NCI-H1105 (cell line): Measurements from ENCODE around the gene GCH1.

Experiments used
- DNase-seq: peaks from one replicate; lab custom pipeline; 2025; lab: John Stamatoyannopoulos, UW

GCH1 gene

DNA sequence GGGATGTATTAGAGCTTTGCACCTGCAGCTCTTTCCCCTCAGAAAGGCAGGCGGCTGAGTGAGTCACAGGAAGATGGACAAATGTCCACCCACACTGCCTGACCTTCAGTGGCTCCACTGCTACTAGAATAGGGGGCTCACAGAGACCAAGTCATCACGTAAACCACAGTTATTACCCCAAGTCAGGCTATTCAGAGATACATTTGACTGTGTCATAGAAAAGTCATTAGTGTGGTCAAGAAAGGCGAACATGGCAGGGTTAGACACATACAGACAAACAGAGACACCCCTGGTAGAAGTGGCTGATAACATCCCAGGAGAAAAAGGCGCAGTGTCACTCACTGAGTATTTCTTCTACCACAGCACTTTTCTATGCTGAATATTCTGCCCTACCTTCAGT lies 36.0 kb downstream of the GCH1 start:
- DNase-seq: no peak

DNA sequence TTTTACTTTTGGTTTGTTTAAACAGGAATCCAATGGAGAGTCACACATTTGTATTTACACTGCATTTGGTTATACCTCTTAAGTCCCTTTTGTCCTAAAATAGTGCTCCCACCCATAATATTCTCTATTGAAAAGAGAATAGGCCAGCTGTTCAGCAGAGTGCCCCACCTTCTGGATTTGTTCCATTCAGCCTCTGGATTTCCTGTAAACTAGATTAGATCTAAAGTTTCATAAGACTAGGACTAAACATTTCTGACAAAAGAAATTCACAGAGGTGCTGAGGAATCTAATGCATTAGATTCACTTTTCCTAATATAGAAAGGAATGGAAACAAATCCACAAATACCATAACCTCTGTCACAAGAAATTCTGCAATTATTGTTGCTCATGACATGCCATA lies 38.1 kb downstream of the GCH1 start:
- no peak for DNase-seq

DNA sequence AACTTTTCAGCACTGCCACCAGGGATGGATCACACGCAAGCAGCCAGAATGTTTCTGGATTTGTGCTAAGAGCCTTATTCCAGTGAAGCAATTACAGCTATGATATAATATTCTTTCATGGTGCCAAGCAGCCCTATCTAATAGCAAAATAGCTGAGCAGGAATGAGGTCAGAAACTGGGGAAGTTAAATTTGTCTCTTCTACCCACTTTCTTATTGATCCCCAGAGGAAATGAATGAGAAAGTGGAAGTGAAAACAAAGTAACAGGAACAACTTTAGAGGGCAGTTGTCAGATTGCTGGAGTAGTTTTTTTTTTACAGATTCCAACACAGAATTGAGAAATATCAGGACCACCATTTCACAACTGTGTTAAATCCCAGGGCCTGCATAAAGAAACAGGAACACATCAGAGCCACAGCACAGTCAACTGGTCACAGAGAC lies 44.8 kb downstream of the GCH1 start:
- DNase-seq: no peak

DNA sequence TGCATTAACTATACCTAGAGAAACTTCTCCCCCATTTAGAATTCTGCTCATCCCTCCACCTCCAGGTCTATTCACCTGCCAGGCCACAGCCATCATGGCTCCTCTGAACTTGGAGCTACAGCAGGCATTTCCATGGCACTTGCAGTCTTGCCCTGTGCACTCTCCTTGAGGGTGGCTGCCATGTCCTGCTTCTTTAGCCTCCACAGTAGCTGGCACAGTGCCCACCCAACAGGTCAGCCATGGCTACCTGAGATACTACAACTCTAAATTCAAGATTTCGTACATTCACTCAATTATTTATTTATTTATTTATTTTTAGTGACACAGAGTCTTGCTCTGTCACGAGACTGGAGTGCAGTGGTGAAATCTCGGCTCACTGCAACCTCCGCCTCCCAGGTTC lies 46.5 kb downstream of the GCH1 start:
- no peak for DNase-seq

DNA sequence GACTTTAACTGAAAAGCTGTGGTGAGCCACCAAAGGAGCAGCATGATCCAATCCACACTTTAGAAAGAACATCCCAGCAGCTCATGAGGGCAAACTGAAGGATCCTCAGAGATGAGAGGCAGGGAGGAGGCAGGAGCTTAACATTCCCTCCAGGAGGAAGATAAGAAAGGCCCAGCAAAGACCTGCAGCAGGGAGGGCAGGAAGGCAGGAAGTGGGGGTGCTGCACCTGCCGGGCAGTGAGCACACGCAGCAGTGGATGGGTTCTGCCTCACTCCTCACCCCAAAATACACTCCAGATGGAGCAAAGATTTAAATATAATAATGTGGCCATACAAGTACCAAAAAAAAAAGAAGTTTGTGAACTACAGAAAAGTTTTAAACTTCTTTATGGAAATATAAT lies 48.4 kb downstream of the GCH1 start:
- DNase-seq: no peak

DNA sequence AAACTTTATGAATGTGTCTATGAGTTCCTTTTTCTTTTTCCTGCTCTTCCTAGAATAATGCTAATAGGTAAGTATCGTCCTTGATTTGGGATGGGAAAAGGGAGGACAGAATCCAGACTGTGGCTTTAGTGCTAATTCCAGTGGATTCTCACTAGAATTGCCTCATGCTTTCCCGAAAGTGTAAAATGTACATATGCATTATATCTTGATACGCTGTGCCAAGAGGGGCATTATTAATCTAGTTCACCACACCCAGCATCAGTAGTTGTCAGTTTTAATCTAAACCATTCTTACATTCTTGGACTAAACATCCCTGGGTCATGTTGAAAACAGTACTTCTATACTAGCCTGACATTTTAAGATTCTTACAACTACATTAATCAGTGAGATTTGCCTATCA lies 49.3 kb downstream of the GCH1 start:
- DNase-seq: no peak

DNA sequence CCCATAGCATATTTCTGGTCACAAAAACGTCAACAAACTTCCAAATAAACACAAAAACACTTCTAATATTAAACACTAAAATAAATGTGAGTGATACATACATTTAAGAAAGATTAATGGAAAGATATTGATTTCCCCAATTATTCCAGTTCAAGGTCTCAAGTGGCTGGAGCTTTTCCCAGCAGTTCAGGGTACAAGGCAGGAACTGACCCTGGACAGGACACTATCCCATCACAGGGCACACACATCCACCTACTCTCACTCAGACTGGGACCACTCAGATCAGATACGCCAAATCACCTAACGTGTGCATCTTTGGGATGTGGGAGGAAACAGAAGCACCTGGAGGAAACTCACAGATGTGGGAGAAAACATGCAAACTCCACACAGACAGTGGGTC lies 50.4 kb downstream of the GCH1 start:
- no peak for DNase-seq

DNA sequence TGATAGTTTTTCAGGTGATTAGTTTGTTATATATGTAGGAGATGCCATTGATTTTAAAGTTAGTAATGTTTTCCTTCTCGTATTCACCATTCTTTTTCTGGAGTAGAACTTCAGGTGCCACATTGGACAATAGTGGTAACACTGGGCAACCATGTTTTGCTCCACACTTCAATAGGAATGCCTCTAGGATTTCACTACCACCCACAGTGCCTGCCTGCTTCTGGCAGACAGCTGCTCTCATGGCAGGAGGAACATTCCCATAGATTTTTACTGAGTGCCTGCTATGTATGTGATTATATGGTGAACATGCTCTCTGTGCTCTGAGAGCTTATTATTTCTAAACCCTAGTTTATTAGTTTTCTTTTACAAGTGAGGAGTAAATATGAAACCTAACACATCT lies 53.7 kb downstream of the GCH1 start:
- DNase-seq: no peak

DNA sequence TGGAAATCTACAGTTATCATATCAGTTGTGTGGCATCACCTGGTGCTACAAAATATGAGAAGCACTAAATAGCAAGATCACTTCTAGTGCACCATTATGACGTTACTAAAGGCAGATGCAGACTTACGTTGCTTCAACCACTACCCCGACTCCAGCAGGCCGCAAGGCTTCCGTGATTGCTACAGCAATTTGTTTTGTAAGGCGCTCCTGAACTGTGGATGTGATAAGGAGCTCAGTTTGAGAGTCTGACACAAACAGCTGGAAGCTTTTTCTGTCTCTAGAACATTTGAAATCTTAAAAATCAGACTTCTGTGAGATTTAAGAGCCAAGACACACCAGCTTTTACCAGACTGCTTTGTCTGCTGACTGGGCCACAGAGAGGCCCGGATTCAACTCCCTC lies 57.0 kb downstream of the GCH1 start:
- no peak for DNase-seq

DNA sequence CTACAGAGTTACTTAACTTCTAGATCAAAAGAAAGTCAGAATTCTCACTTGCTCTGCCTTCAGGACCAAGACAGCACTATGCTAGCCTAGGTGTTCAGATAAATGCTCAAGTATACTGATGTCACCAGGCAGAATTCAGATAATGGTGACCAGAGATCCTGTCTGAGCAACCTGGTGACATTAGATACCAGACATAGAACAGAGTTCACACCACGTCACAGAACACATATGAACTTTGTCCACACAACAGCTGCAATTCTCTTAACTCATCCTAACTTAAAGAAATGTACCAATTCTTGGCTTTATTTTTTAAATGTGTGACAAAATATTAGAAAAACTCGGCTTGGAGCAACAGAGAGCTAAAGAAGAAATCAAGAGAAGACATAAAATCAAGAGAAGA lies 58.1 kb downstream of the GCH1 start:
- DNase-seq: no peak

DNA sequence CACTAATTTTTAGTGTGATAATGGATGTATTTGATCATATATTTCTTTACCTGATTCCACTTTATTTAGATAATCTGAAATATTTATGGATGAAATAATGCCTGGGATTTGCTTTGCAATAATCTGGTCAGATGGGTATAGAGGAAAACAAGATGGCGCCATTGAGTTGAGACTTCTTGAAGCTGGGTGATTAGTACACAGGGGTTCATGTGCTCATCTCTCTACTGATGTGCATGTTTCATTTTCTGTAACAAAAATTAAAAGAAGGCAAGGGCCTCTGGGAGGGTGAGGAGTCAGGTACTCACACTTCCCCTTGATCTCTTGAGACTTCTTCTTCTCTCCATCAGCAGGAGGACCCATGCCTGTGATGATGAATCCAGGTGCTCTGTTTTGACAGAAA lies 61.8 kb downstream of the GCH1 start:
- DNase-seq: no peak

DNA sequence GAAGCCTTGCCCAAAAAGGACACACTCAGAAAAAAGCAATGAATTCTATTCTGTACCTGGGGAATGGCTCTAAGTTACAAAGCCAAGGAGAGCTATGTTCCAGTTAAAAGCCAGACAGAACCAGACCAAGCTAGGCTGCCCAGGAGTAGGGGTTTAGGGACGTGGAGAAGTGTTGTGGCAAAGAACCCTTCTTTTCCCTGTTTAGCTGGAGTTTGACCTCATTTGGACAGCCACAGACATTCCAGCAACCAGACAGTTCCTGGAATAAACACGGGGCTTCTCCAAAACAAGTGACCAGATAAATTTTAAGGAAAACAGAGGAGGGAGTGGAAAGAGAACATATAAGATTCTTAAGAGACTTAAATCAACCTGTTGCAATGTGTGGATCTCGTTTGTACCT lies 62.3 kb downstream of the GCH1 start:
- no peak for DNase-seq

DNA sequence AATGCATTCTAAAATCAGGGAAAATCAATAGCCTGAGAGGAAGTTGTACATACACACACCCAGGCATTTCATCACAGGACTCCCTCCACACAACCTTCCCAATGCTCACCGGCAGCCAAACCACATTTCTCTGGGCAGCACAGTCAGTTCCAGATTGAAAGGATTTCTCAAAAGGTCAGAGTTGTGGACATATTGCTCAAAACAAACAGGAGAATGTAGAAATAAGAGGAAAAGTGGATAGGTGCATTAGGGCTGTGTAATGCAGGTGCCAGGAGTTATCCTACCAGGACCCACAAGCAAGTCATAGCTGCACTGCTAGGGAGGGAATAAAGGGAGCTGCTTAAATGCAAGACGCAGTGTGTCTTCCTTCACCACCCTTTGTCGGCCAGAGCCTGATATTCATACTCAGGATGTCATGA lies 62.9 kb downstream of the GCH1 start:
- DNase-seq: no peak

DNA sequence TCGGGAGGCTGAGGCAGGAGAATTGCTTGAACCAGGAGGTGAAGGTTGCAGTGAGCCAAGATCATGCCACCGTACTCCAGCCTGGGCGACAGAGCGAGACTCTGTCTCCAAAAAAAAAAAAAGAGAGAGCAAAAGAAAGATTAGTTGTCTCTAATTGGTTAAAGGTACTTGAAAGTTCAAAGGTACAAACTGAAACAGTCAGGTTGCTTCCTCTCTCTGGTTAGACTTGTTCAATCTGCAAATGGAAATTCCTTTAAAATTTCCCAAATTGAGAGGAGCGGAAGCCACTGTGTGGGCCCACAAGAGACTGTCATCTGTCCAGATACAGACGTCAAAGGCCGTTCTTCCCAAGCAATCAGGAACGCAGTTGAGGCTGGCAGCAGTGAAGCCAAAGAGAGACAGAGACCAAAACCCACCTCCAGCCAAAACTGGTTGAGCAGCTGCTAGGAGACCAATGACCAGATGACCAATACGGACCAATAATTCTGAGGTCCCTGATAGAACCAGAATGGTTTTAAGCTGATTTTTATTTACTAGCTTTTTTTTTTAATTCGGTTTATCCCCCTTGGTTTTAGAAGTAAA lies 63.6 kb downstream of the GCH1 start:
- DNase-seq: no peak

DNA sequence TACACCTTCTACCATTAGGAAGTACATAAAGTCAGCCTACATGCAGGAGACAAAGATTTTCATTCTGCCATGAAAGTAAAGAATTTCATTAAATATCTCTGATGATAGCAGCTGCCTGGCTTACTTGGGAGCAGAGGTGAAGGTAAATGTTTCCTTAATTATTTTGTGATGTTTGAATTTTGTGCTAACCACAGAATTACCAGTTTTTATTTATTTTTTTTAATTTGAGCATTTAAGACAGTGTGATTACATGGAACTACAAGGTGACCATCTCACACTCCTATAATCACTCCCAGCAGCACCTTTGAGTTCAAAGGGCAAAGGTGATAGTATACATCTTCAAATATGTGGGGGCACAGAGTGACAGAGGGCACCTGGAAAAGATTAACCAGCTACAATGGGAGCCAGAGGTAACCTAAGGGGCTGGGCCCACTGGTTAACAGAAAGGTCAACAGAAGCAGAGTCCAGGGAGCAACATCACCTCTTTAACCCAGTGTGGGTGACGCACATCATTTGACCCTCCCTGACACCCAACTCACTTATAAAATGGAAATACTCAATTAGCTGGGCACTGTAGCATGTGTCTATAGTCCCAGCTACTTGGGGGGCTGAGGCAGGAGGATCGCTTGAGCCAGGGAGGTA lies 65.0 kb downstream of the GCH1 start:
- no peak for DNase-seq

DNA sequence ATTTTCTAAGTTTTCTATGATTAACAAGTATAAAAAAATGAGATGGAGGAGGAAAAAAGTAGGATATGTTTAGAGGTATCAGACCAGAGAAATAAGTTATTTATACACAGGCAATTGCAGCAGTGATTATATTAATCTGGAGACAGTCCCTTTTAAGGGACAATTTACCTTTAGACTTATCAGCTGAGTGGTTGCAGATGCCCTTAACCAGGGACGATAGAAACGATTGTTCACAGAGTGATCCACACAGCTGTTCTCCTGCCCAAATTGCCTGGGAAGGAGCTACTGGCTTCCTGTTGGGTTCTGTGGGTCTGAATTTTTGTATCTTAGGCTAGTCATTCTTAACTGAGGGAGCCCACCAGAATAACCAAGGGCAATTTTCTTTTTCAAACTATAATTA lies 66.4 kb downstream of the GCH1 start:
- DNase-seq: no peak

DNA sequence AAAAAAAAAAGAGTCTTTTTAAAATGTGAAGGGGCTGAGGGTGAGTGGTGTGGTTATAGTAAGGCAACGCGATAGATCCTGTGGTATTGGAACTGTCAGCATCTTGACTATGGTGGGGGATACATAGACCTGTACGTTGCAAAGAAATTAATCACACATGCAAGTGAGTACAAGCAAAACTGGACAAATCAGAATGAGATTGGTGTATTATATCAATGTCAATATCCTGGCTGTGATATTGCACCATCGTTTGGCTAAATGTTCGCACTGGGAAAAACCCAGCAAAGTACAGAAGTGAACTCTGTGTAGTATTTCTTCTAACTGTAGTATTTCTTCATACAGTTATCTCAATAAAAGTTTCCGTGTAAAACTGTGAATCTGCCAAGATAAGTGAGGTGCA lies 67.9 kb downstream of the GCH1 start:
- DNase-seq: no peak

DNA sequence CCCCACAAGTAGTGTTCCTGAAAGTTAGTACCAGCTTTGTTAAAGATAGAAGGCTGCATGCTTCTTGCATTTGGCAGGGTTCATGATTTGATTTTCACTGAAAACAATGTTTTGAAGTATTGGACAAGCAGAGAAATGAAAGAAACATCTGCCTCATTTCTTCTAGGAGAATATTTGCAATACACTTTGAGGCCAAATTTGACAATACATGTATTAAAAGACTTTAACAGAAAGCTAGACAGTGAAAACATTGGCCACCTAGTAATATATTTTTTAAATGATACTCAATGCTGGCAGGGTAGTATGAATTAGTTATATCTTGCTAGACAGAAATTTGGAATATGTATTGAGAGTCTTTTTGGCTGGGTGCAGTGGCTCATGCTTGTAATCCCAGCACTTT lies 68.5 kb downstream of the GCH1 start:
- DNase-seq: no peak

DNA sequence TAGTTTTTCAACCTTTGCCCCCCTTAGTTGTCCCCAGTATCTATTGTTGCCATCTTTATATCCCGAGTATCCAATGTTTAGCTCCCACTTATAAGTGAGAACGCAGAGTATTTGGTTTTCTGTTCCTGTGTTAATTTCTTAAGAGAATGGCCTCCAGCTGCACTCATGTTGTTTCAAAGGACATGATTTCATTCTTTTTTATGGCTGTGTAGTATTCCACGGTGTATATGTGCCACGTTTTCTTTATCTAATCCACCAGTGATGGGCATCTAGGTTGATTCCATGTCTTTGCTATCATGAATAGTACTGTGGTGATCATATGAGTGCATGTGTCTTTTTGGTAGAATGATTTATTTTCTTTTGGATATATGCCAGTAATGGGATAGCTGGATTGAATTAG lies 72.0 kb downstream of the GCH1 start:
- DNase-seq: no peak

DNA sequence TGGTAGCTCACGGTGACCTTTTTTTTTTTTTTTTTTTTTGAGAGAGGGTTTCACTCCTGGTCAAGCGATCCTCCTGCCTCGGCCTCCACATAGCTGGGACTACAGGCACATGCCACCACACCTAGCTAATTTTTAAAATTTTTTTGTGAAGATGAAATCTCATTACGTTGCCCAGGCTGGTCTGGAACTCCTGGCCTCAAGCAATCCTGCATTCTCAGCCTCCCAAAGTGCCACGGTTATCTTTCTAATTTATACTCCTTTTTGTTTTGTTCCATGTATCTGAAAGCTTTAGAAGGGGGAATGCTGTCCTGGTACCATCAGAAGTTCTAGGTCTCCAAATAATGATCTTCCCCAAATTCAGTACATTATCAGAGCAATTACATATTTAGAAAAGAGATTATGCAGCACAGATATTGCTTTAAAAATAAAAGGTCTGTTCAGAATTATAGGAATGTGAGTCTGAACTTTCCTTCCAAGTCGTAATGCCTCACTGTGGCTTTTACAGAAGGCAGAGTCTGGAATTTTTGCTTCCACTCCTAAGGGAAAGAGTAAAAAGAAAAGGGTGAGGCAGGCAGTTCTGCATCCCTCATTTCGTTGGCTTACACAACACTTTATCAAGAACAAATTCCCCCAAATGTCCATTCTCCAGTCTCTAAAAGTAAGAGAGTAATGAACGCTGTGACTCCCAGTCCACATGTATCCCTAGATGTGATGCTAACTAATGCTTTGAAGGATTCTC lies 73.0 kb downstream of the GCH1 start:
- no peak for DNase-seq

DNA sequence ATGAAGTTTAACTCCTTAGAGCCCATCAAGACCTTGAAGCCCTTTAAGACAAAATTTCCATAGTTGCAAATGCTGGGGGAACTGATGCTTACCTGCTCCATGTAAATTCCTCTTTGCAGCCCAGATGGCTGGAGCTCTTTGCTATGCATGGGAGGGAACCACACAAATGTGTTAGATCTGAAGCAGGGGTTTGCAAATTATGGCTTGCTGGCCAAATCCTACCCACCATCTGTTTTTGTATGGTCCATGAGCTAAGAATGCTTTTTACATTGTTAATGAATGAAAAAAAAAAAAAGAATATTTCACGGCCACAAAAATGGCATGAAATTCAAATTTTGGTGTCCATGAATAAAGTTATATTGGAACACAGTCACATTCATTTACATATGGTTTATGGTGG lies 74.6 kb downstream of the GCH1 start:
- no peak for DNase-seq

DNA sequence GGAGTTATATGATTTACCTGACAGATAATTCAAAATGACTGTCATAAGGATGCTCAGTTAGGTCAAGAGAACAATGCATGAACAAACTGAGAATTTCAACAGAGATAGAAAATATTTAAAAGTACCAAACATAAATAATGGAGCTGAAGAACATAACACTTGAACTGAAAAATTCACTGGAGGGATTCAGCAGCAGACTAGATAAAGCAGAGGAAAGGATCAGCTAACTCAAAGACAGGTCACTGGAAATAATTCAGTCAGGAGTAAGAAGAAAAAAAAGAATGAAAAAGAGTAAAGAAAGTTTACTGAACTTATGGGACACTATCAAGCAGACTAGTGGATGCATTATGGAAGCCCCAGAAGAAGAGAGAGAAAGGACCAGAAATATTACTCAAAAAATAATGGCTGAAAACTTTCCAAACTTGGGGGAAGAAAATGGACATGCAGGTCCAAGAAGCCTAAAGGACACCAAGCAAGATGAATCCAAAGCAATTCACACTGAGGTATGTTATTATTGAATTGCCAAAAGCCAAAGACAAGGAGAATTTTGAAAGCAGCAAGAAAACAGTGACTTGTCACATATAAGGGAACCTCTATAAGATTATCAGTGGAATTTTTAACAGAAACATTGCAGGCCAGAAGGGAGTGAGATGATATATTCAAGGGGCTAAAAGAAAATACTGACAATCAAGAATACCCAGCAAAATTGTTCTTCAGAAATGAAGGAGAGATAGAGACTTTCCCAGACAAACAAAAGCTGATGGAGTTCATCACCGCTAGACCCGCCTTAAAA lies 78.7 kb downstream of the GCH1 start:
- no peak for DNase-seq

DNA sequence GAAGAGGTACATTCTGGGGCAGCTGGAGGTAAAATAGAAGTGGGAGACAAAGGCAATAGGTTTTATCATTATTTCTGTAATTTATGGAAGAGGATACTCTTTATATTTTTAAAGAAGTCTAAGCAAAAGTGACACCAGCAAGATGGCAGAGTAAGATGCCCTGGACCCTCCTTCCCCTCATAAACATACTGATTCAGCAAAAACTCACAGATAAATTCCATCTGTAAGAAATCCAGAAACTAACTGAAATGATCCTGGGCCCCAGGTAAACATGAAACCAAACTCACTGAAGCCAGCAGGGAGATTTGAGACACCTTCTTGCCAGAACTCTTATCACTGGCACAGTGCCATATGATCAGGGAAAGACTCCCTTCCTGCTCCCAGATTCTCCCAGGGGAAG lies 79.9 kb downstream of the GCH1 start:
- no peak for DNase-seq
